PC-3 (cell line): ENCODE data around the gene OR10G8. TPM values are rescaled to one million over a fixed set of nuclear protein-coding genes. Genes with fewer than 3 reads are reported as not detected.

Experiments
- ATAC-seq: fragments of 200-7000 bp; cut with Tn5 transposase; 2 replicates; pipeline ENCODE4 v1.9.1; 2020; ENCODE audit warnings: mild to moderate bottlenecking, moderate library complexity
- BruUV-seq: library from RNA; stranded (reverse); fragments of 400-500 nt; replicated peaks from 2 replicates; lab custom pipeline; 2021; lab: Mats Ljungman, UMichigan
- CTCF ChIA-PET: fragments of 300-600 bp; sonication (Branson Sonifier 250); formaldehyde crosslinking; loops from one replicate; lab custom pipeline; 2022; ENCODE audit warnings: antibody characterized with exemption; lab: Charles Lee
- POLR2A ChIA-PET: fragments of 300-600 bp; sonication (Branson Sonifier 250); formaldehyde crosslinking; loops from one replicate; lab custom pipeline; 2022; ENCODE audit warnings: antibody characterized with exemption; ENCODE audit not compliant: unreplicated experiment; lab: Charles Lee
- DNase-seq: peaks from one replicate; pipeline ENCODE4 v3.0.0-alpha.2; 2015
- H2AFZ ChIP-seq: fragments of 300-600 bp; sonication (generic); 2 replicates; pipeline ENCODE4 v1.6.0; 2016; ENCODE audit warnings: antibody characterized with exemption, low read length
- H3F3A ChIP-seq: fragments of 300-600 bp; sonication (generic); one replicate; pipeline ENCODE4 v1.6.0; 2017; ENCODE audit warnings: antibody characterized with exemption, low read length, control low read depth, mild to moderate bottlenecking; ENCODE audit not compliant: unreplicated experiment
- H3K27ac ChIP-seq: fragments of 300-600 bp; sonication (generic); 2 replicates; pipeline ENCODE4 v1.5.1; 2016; ENCODE audit warnings: mild to moderate bottlenecking, low read length
- H3K27me3 ChIP-seq: fragments of 300-600 bp; sonication (generic); 2 replicates; pipeline ENCODE4 v1.6.1; 2016; ENCODE audit warnings: low read length, mixed read lengths
- H3K36me3 ChIP-seq: fragments of 300-600 bp; sonication (generic); 2 replicates; pipeline ENCODE4 v1.6.1; 2016; ENCODE audit warnings: low read depth, mixed run types, low read length, mixed read lengths
- H3K4me1 ChIP-seq: fragments of 300-600 bp; sonication (generic); 2 replicates; pipeline ENCODE4 v1.5.1; 2016; ENCODE audit warnings: low read length; ENCODE audit not compliant: insufficient read depth
- H3K4me2 ChIP-seq: fragments of 300-600 bp; sonication (generic); 2 replicates; pipeline ENCODE4 v1.6.0; 2016; ENCODE audit warnings: low read length
- H3K4me3 ChIP-seq: fragments of 300-600 bp; sonication (generic); 2 replicates; pipeline ENCODE4 v1.5.1; 2016; ENCODE audit warnings: mild to moderate bottlenecking, low read length, mixed read lengths
- H3K79me2 ChIP-seq: fragments of 300-600 bp; sonication (generic); 2 replicates; pipeline ENCODE4 v1.6.1; 2017; ENCODE audit warnings: low read length, mixed read lengths
- H3K9ac ChIP-seq: fragments of 300-600 bp; sonication (generic); 2 replicates; pipeline ENCODE4 v1.6.0; 2016; ENCODE audit warnings: mild to moderate bottlenecking, low read length
- H3K9me2 ChIP-seq: fragments of 300-600 bp; sonication (generic); replicated peaks from 2 replicates; pipeline ENCODE4 v1.6.1; 2016; ENCODE audit warnings: mixed run types, low read length, mixed read lengths
- H3K9me3 ChIP-seq: fragments of 300-600 bp; sonication (generic); 2 replicates; pipeline ENCODE4 v1.6.1; 2016; ENCODE audit warnings: low read length, mixed read lengths
- H4K20me1 ChIP-seq: fragments of 300-600 bp; sonication (generic); 2 replicates; pipeline ENCODE4 v1.6.1; 2016; ENCODE audit warnings: low read length, mixed read lengths
- EZH2 ChIP-seq: fragments of 300-600 bp; sonication (generic); IDR thresholded peaks from one replicate; pipeline ENCODE4 v1.6.1; 2017; ENCODE audit warnings: antibody characterized with exemption, mild to moderate bottlenecking, low read length; ENCODE audit not compliant: unreplicated experiment
- EZH2phosphoT487 ChIP-seq: fragments of 300-600 bp; sonication (generic); IDR thresholded peaks from 2 replicates; pipeline ENCODE4 v1.6.1; 2018; ENCODE audit warnings: mild to moderate bottlenecking, antibody characterized with exemption, low read length, borderline replicate concordance
- intact Hi-C: fragments of 100-400 bp; cut with micrococcal nuclease; formaldehyde crosslinking; loops from 2 replicates; pipeline ENCODE4 v1.9.0; 2023
- total RNA-seq: library from RNA; depleted of rRNA; stranded (reverse); fragments of >200 nt; gene quantifications from 2 replicates; pipeline ENCODE4 v1.2.3, GENCODE V29; 2014
- TF ChIP-seq, protein P1 (sequence below): fragments of 300-600 bp; sonication (generic); conservative IDR thresholded peaks from 2 replicates; pipeline ENCODE4 v1.5.1; 2017; ENCODE audit warnings: antibody characterized with exemption, low read depth, mild to moderate bottlenecking, low read length

The OR10G8 gene
- total RNA-seq, 1 experiment from 2014 or later = not detected

DNA sequence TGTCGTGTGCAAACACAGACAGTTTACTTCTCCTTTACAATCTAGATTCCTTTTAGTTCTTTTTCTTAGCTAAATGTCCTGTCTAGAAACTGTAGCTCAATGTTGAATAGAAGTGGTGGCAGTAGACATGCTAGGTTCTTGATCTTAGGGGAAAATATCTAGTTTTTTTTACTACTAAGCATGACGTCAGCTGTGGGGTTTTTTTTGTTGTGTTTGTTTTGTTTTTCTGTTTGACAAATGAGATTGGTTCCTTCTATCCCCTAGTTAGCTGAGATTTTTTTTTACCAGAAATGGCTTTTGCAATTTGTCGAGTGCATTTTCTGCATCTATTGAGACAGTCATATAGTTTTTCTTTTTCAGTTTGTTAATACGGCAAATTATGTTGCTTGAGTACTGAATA is 16.8 kb downstream of the OR10G8 start:
- POLR2A ChIA-PET = no interaction called here
- H3K9me2 ChIP-seq = no peaks in the 10 kb centered on the region
- no peak overlapping the region for H3K27ac ChIP-seq
- H2AFZ ChIP-seq = no peak overlapping the region
- no peaks in the 10 kb centered on the region for H3K79me2 ChIP-seq
- intact Hi-C loops = no loop called here
- no peak for TF ChIP-seq EZH2
- TF ChIP-seq, protein P1, sequence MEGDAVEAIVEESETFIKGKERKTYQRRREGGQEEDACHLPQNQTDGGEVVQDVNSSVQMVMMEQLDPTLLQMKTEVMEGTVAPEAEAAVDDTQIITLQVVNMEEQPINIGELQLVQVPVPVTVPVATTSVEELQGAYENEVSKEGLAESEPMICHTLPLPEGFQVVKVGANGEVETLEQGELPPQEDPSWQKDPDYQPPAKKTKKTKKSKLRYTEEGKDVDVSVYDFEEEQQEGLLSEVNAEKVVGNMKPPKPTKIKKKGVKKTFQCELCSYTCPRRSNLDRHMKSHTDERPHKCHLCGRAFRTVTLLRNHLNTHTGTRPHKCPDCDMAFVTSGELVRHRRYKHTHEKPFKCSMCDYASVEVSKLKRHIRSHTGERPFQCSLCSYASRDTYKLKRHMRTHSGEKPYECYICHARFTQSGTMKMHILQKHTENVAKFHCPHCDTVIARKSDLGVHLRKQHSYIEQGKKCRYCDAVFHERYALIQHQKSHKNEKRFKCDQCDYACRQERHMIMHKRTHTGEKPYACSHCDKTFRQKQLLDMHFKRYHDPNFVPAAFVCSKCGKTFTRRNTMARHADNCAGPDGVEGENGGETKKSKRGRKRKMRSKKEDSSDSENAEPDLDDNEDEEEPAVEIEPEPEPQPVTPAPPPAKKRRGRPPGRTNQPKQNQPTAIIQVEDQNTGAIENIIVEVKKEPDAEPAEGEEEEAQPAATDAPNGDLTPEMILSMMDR = no peak
- no peak for TF ChIP-seq EZH2phosphoT487
- H3F3A ChIP-seq = no peaks in the 10 kb centered on the region
- CTCF ChIA-PET = no interaction called here
- peaks cover 75% of the 10 kb centered on the region for H3K27me3 ChIP-seq
- BruUV-seq = no TSS peak
- H4K20me1 ChIP-seq = no peaks in the 10 kb centered on the region
- H3K9me3 ChIP-seq = no peaks in the 10 kb centered on the region
- H3K4me1 ChIP-seq = no peaks in the 10 kb centered on the region
- DNase-seq (no peak), ATAC-seq (no peak)
- H3K4me2 ChIP-seq = no peak overlapping the region
- no peak overlapping the region for H3K4me3 ChIP-seq
- no peaks in the 10 kb centered on the region for H3K36me3 ChIP-seq
- no peak overlapping the region for H3K9ac ChIP-seq

DNA sequence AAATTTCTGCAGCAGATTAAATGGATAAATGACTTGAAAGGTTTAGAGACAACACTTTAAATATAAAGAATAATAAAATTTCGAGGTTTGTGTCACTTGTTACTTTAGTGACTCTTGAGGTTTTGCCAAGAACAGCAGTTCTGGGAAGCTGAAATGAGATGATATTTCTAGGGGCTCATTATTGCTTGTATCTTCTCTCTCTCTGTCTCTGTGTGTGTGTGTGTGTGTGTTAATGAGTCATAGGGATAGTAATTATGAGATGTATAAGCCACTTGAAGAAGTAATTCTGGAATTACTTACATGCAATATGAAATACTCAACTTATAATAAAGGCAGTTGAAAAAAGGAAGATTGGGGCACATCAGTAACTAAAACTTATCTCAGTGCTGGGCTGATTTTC is 24.1 kb downstream of the OR10G8 start:
- no peaks in the 10 kb centered on the region for H4K20me1 ChIP-seq
- H2AFZ ChIP-seq = no peak overlapping the region
- no peak for TF ChIP-seq EZH2
- TF ChIP-seq, protein P1 = no peak
- TF ChIP-seq EZH2phosphoT487 = no peak
- no peaks in the 10 kb centered on the region for H3K9me3 ChIP-seq
- BruUV-seq = no TSS peak
- H3K4me3 ChIP-seq = no peak overlapping the region
- H3K36me3 ChIP-seq = no peaks in the 10 kb centered on the region
- no peak for DNase-seq
- H3K9ac ChIP-seq = no peak overlapping the region
- peaks cover 71% of the 10 kb centered on the region for H3K27me3 ChIP-seq
- H3K9me2 ChIP-seq = no peaks in the 10 kb centered on the region
- ChIA-PET CTCF (no interaction called here), POLR2A (no interaction called here)
- no peaks in the 10 kb centered on the region for H3K79me2 ChIP-seq
- no peaks in the 10 kb centered on the region for H3F3A ChIP-seq
- H3K4me2 ChIP-seq = no peak overlapping the region
- no peak overlapping the region for H3K27ac ChIP-seq
- ATAC-seq = no peak
- H3K4me1 ChIP-seq = no peaks in the 10 kb centered on the region
- intact Hi-C loops = no loop called here

DNA sequence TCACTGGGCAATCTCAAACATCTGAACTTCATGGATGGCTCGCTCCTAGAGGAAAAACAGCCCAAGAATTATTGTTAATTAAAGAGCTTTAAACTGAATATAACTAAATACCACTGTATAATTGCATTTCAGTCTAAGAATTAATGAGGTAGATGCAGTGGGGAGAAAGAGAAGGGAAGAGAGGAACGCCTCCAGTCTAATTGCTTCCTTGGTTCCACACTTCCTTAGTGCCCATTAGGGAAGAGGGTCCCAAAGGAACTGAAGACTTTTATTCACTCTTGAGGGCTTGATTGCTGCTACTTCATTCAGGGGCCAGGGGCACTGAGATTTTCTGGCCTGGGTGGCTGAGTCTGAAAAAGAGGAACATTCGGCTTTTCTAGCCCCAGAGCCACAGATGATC is 26.4 kb downstream of the OR10G8 start:
- no peak overlapping the region for H3K9ac ChIP-seq
- H3K9me2 ChIP-seq = no peaks in the 10 kb centered on the region
- no peaks in the 10 kb centered on the region for H3F3A ChIP-seq
- no peaks in the 10 kb centered on the region for H3K9me3 ChIP-seq
- H3K4me1 ChIP-seq = no peaks in the 10 kb centered on the region
- H3K4me2 ChIP-seq = no peak overlapping the region
- H3K79me2 ChIP-seq = no peaks in the 10 kb centered on the region
- POLR2A ChIA-PET = no interaction called here
- no peak for TF ChIP-seq EZH2phosphoT487
- H3K4me3 ChIP-seq = no peak overlapping the region
- no peak for ATAC-seq
- no peaks in the 10 kb centered on the region for H3K36me3 ChIP-seq
- no peak overlapping the region for H2AFZ ChIP-seq
- intact Hi-C loops = no loop called here
- H3K27me3 ChIP-seq = peaks cover 67% of the 10 kb centered on the region
- H3K27ac ChIP-seq = no peak overlapping the region
- no peak for DNase-seq
- H4K20me1 ChIP-seq = no peaks in the 10 kb centered on the region
- no TSS peak for BruUV-seq
- CTCF ChIA-PET = no interaction called here
